GM21381 (cell line): ENCODE results near the gene CCDC82.
"Not testable (repeated sequence)": the region's sequence is repeated elsewhere in the genome, so short reads cannot be mapped to it uniquely, and the experiment has no call there.

Experiments
- ATAC-seq: cut with Tn5 transposase; IDR thresholded peaks from one replicate; pipeline ENCODE4 v1.9.1; 2021; ENCODE audit warnings: mild to moderate bottlenecking, moderate library complexity; ENCODE audit not compliant: unreplicated experiment

The CCDC82 gene

GRCh38 chr11:96389720-96390487 is at the start of gene CCDC82, which contains the start of gene JRKL:
TSS of gene CCDC82 (minus strand) at chr11:96389912. CDS start at chr11:96384747, 5,165 bp downstream.
TSS of gene JRKL (plus strand) at chr11:96390013. CDS start at chr11:96390650, 637 bp downstream.
- ATAC-seq: peak; percentile 94

- ATAC-seq: not testable (repeated sequence)
Measured at GRCh38 chr11:96432654-96433053, 42.9 kb upstream of the CCDC82 start.

GRCh38 chr11:96430668-96431067 is 41.0 kb upstream of the CCDC82 start:
- no peak for ATAC-seq

- ATAC-seq: no peak
Measured at GRCh38 chr11:96424693-96425092, 35.0 kb upstream of the CCDC82 start.

DNA sequence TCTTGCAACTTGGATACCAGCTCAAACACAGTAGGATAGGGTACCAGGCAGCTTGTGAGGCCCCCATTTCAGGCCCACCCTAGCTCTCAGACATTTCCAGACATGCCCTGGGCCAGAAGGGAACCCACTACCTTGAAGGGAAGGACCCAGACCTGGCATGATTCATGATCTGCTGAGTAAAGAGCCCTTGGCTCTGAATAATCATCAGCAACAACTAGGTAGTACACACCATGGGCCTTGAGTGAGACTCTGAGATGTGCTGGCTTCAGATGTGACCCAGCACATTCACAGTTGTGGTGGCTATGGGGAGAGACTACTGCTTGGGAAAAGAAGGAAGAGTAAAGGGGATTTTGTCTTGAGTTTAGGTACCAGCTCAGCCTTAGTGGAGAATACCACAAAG is 23.7 kb upstream of the CCDC82 start:
- ATAC-seq: no peak

DNA sequence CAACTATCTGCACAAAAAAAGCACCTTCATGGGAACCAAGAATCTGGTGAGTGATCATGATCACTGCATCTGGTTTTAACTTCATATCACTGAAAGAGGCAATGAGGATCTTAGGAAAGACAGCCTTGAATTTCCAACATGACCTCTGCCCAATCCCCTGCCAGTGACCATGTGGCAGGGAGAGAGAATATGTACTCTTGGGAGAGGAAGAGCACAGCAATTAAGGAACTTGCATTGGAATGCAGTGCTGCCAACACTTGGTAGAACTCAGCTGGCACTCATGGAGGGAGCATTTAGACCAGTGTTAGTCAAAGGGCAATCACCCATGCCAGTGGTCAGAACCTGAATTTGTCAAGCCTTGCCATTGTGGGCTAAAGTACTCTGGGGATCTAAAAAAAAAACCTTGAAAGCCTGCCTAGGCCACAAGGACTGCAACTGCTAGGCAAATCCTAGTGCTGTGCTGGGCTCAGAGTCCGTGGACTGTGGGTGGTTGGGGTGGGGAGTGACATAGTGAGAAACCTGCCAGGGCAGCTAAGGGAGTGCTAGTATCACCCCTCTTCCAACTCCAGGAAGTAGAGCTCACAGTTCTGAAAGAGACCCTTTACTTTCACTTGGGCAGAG is 23.2 kb upstream of the CCDC82 start:
- peak; percentile 58 for ATAC-seq

DNA sequence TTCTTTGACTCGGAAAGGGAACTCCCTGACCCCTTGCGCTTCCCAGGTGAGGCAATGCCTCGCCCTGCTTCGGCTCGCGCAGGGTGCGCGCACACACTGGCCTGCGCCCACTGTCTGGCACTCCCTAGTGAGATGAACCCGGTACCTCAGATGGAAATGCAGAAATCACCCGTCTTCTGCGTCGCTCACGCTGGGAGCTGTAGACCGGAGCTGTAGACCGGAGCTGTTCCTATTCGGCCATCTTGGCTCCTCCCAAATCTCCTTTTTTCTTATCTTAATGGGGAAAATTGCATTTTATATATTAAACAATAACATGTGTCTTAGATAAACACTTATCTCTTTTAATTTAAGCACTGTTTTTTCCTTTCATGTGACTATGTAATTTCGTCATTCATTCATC is 21.7 kb upstream of the CCDC82 start:
- not testable (repeated sequence) for ATAC-seq

DNA sequence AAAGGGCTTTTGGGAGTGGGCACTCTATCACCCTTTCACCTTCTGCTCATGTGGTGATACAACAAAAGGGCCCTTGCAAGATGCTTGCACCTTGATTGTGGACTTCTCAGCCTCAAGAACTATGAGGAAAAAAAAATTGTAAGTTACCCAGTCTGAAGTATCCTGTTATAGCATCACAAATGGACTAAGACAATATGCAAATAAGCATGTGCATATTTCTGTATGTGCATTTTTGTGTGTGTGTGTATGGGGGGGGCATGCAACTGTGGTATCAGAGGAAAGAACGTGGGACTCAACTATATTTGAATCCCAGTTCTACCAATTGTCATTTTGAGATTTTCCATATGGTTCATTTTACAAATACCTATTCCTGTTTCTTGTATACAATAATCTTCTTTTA is 11.0 kb upstream of the CCDC82 start:
- ATAC-seq: no peak

DNA sequence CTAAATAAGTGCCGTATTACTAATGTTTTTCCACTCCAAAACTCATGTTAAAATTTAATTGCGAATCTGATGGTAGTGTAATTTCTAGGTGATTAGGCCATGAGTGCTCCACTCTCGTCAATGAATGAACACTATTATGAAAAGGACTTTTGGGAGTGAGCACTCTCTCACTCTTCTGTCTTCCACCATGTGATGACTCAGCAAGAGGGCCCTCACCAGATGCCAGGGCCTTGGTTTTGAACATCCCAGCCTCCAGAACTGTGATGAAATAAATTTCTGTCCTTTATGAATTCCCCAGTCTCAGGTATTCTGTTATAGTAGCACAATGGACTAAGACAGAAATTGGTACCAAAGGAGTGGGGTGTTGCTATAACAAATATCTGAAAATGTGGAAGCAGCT is 8.2 kb upstream of the CCDC82 start:
- no peak for ATAC-seq

DNA sequence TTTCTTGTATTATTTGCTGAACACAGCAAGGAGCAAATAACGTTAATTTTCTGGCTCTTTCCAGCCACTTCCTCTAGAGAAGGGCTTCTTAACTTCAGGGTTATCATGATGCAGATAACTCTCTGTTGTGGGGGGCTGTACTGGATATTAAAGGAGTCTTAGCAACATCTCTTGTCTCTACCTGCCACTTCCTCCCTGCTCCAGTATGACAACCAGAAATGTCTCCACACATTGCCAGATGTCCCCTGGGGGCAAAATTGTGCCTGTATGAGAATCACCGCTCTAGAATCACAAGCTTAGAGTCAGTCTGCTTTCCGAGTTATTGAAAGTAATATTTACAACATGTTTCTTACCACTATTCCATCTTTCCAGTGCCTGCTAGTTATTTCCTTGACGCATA is 6.9 kb upstream of the CCDC82 start:
- ATAC-seq: no peak

DNA sequence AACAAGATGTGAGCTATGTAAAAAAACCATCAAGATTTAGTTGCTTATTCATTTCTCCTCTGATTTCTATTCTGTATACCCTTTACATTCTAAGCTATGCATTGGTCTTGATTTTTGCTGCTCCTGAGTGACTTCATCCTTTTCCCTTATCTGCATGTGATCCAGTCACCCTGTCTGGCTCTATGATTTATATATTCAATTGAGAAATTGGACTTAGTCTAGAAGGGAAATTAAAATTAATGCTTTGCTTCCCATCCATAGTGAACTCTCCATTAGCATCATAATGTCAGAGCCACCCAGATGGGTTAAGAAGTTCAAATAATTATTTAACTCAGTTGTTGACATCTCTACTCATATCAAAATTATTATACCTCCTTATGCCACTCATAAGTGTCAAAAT is 5.1 kb upstream of the CCDC82 start:
- ATAC-seq: no peak

DNA sequence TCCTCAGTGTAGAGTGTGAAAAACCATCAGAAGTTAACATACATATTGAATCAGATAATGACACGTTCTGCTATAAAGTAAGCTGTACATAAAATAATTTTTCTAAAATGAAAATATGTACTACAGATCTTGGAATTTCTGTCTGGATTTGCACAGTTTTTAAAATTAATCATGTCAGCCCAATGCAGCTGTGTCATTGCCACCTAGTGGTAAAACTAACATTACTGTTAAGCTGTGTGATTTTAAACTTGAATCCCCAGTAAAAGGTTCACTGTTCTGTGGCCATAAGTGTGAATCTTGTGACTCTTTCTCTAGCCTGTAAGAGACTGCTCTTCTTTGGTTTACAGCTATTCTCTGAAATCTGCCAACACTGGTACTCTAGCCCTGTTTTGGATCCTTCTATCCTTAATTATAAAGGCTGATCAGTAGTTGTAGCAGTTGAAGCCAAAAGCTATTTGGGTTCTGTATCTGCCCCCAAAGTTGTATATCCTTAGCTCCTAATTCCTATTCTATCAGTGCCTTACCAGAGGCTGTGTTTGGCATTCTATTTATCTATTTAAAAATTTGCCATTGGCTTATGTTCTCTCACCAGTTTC is 4.1 kb upstream of the CCDC82 start:
- no peak for ATAC-seq

- ATAC-seq: no peak
Measured at GRCh38 chr11:96391698-96392307, 2.1 kb upstream of the CCDC82 start.

- ATAC-seq: peak; percentile 0
Measured at GRCh38 chr11:96390488-96390792, 728 bp upstream of the CCDC82 start.

- ATAC-seq: peak; percentile 51
Measured at GRCh38 chr11:96388891-96389719, 607 bp downstream of the CCDC82 start.

GRCh38 chr11:96385187-96385586 is 4.5 kb downstream of the CCDC82 start:
- no peak for ATAC-seq

DNA sequence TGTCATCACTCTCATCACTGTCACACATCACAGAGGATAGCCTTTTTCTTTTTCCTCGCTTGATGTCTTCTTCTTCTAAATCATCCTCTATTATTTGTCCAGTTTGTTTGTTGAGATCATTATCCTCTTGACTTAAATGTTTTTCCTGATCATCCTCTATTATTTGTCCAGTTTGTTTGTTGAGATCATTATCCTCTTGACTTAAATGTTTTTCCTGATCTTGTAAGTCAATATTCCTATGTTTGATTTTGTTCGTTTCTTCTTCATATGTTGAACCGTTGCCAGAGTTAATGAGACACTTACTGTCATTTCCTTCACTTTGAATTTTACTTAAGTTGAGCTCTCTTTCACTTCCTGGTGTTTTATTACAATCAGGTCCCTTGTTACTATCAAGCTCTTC is 5.6 kb downstream of the CCDC82 start:
- ATAC-seq: no peak

- ATAC-seq: no peak
Measured at GRCh38 chr11:96376796-96377195, 12.9 kb downstream of the CCDC82 start.

- no peak for ATAC-seq
Measured at GRCh38 chr11:96373826-96374225, 15.9 kb downstream of the CCDC82 start.

DNA sequence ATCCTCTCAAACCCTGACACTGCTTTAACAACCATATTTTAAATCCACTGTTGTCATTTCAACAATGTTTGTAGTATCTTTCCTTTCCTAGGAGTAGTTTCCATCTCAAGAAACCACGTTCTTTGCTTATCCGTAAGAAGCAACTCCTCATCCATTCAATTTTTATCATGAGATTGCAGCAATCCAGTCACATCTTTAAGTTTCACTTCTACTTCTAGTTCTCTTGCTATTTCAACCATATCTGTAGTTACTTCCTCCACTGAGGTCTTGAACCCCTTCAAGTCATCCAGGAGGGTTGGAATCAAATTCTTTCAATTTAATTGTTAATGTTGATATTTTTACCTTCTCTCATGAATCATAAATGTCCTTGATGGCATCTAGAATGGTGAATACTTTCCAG is 22.4 kb downstream of the CCDC82 start:
- ATAC-seq: no peak

- ATAC-seq: no peak
Measured at GRCh38 chr11:96366024-96366423, 23.7 kb downstream of the CCDC82 start.
